Kidney glomerular epithelial cell (primary cell): ENCODE data around the gene POTEC.
A peak's percentile ranks its signal among the peaks of the same experiment; 100 is the strongest.
"Not testable (repeated sequence)": the region's sequence is repeated elsewhere in the genome, so short reads cannot be mapped to it uniquely, and the experiment has no call there.

Experiments used
- DNase-seq: peaks from one replicate; lab custom pipeline; 2025; lab: John Stamatoyannopoulos, UW

Gene POTEC

DNA sequence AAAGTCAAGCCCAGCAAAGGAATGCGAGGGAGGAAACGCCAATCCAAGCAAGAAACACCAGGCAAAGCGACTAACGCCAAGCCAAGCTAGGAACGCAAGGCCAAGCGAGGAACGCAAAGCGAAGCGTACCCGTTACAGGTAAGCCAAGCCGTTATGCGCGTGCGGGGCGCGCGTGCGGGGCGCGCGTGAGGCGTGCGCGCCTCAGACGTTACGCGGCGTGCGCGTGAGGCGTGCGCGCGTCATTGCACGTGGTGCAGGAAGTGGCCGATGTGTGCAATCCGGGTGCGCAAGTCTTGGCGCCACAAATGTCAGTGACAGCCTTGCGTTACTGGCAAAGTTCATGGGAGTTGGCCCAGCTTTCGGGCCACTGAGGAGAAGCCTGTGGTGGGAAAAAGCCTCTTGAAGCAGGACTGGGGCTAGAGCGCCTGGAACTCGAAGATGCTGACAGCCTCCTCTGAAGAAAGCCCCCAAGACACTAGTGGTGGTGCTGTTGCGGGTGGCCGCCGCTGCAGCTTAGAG lies at the start of gene POTEC:
TSS of gene POTEC (minus strand) at position 155 of the 519 bp plus-strand sequence. CDS start 454 bp downstream, outside the sequence.
- not testable (repeated sequence) for DNase-seq

DNA sequence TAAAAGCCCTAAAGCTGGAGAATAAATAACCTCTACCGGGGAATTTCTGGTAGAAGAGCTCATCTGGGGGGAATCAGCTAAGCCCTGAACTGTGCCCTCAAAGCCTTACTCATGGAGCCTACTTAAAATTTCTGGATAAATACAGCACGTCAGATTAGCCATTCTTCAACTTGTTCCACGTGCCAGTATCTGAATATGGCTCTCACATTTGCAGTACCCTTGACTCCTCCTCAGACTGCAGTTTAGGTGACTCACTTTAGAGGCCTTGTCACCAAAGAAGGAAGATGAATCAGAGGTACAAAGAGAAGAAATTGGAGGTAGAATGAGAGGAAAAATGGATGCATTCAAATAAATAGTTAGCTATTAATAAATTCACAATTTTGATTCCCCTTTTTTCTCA lies 34.6 kb upstream of the POTEC start:
- peak; percentile 2 for DNase-seq

DNA sequence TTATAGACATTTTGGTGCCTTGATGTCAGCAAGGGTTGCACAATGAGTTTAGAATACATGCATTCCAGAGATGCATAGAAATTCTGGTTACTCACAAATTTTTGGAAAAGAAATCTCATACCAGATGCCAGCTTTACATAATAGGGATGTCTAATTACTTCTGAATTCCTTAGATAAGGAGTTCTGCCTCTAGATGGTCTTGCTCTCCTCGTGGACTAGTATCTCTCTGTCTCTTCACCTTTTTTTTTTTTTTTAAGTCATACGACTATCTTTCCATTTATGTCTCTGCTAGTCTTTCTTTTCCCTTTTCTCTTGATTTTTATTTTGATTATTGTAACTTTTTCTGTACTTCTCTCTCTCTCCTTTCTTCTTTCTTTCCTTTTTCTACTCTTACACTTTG lies 16.1 kb upstream of the POTEC start:
- not testable (repeated sequence) for DNase-seq

DNA sequence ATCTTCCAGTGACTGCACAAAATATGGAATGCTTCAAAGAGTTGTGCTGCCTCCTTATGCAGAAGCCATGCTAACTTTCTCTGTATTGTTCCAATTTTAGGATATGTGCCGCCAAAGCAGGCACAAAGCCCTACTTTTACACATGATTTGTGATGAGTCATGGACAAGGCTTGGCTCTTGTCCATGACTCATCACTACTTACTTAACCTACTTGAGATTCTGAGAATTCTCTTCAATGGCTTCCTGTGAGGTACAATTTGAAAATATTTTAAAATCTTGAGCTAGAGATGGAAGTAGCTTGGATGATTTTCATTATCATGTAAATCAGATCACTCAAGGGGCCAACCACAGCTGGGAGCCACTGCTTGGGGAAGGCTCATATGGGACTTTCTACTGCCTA lies 11.7 kb downstream of the POTEC start:
- not testable (repeated sequence) for DNase-seq

DNA sequence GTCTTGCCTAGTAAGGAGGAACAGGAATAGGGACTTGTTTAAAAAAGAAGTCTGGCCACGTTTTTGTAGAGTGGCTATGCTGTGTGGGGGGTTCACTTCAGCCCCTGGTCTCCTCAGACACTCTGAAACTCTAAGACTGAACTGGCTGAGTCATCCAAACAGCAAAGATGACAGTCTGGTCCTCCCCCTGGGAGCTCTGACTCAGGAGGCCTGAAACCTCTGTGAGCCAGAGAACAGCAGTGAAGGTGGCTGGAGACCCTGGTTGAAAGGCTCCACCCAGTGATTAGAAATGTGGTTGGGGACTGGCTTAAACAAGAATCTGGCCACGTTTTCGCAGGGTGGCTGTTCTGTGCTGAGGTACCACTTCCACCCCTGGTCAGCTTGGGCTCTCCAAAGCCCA lies 32.7 kb downstream of the POTEC start:
- DNase-seq, result not testable (repeated sequence)

DNA sequence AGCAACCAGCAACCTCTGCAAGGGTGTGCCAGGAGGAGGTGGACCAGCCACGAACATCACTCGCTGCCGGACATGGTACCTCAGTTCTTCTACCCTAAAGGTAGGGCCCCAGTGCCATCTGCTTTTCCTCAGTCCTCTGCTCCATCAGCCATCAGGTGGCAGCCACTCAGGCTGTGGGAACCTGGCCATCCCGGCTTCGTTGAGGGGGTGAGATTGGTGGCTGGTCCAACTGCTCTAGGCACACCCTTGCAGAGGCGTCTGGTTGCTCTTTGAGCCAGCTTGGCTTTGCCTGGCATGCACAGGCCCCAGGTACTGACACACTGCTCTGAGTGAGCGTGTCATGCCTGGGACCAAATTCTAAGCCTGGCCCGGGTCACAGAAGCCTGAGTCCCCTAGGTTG lies 39.7 kb downstream of the POTEC start:
- DNase-seq, result not testable (repeated sequence)

DNA sequence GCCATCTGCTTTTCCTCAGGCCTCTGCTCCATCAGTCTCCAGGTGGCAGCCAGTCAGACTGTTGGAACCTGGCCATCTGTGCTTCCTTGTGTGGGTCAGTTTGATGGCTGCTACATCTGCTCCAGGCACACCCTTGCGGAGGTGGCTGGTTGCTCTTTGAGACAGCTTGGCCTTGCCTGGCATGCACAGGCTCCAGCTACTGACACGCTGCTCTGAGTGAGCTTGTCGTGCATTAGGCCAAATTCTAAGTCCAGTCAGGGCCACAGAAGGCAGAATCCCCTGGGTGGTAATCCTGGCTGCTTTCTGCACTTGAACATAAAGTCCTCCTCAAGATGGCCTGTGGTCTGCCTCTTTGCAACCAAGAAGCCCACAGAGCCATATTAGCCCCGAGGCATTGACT lies 41.5 kb downstream of the POTEC start:
- DNase-seq, result not testable (repeated sequence)

DNA sequence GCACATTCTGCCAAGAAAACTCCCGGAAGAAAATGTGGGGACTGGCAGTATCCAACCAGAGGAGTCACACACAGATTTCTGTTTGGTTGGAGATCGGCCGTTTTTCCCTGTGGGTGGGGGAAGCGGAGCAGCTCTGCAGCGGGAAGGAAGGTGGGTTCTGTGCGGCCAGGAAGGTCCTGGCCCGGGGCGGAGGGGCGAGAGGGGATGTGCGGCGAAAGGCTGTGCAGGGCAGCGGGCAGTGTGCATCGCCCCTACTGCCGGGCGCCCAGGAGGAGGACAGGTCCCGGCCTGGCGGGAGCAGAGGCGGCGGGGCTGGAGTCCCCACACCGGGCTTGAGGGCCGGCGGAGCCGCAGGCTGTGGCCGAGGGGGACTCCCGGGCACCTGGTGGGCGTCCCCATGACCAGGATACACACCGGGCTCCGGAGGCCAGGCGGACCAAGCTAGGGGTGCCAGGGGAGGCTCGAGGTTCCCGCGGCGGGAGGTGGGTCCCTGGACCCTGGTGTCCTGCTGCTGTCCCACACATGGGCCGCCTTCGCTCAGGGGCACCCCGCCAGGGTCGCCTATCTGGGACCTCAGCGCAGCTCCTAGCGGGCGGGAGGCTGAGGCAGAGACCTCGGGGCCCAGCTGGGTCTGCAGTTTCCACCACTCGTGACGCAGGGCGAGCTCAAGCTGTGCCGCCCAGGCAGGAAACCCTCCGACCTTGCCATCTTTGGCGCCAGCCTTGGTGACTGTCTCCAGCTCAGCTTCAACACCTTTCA lies 54.0 kb downstream of the POTEC start:
- DNase-seq, result not testable (repeated sequence)

DNA sequence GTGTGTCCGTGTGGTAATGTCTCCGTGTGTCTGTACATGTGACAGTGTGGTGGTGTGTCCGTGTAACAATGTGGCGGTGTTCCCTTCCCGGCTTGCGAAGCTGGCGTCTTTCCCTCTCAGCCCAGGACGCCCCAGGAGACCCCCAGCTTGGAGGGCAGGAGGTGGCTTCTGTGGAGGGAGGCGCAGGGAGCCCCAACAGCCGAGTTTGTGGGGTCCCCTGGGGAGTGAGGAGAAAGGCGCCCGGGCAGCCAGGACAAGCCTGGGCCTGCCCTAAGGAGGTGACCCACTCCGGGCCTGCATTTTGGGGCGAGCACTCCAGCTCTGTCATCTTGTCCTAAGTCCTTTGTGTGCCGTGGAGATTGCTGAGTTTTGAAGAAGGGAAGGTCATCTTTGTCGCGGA lies 54.6 kb downstream of the POTEC start:
- DNase-seq, result not testable (repeated sequence)

DNA sequence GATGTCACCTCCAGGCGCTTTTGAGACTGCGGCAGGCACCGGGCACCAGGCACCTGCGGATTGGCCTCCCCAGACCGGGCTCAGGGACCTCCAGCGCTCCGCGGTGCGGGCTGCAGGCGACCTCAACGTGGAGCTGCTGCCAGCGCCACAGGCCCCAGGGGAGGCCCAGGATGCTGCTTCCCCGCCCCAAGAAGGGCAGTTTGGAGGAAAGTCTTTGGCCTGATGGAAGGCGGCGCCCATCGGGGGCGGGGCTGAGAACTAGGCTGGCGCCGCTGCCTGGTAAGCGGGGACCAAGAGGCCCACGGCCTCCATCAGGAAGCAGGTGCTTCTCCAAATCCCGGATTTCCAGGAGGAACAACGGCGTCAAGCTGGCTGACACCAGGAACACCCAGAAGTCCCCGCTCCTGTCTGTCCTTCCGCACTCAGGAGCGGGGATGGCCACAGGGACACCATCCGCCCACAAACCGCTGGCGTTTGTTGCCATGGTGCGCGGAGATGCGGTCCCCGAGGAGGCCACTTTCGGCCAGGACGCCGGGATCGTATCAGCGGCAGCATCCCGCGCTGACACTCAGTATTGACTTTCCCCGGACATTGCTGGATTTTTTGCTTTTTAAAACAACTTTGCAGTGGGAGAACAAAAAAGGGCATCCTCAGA lies 56.3 kb downstream of the POTEC start:
- DNase-seq, result not testable (repeated sequence)

DNA sequence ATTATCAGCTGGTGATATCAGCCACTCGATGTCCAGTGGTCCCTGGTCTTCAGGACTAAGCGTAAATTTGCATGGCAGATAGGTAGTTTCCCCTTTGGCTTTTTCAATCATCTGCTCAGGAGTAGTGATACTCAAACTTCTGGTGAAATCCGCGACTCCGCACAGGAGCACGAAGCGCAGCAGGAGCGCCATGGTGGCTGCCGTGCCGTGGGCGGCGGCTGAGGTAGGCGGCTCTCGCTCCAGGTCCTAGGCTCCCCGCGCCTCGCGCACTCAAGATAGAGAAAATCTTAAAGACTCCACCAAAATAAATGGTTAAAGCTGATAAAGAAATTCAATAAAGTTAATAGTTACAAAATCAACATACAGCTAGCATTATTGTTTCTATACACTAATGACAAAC lies 64.3 kb downstream of the POTEC start:
- DNase-seq, result not testable (repeated sequence)

DNA sequence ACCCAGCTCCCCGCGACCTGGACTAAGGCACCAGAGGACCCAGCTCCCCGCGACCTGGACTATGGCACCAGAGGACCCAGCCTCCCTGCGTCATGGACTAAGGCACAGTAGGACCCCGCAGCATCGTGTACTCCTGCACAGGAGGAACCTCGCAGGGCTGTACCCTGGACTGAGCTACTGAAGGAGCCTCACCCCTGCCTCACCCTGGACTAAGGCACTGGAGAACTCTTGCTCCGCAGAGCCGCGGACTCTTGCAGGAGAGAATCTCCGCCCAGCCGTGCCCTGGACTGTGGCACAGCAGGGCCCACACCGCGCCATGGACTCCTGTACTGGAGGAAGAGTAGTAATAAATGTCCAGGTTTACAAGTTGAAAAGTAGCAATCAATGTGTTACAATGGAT lies 67.9 kb downstream of the POTEC start:
- DNase-seq, result not testable (repeated sequence)

DNA sequence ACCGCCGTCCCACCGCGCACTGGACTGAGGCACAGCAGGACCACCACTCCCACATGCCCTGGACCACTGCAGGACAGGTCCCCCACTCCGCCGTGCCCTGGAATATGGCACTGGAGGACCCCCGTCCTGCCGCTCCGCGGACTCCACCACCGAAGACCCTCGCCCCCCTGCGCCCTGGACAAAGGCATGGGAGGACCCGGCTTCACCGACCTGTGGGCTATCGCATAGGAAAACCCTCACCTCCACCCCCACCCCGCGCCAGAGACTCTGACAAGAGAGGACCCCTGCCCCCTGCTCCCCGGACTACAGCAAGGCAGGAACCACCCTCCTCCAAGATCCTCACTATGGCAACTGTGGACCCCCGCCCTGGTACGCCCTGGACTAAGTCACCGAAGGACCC lies 68.6 kb downstream of the POTEC start:
- DNase-seq, result not testable (repeated sequence)

DNA sequence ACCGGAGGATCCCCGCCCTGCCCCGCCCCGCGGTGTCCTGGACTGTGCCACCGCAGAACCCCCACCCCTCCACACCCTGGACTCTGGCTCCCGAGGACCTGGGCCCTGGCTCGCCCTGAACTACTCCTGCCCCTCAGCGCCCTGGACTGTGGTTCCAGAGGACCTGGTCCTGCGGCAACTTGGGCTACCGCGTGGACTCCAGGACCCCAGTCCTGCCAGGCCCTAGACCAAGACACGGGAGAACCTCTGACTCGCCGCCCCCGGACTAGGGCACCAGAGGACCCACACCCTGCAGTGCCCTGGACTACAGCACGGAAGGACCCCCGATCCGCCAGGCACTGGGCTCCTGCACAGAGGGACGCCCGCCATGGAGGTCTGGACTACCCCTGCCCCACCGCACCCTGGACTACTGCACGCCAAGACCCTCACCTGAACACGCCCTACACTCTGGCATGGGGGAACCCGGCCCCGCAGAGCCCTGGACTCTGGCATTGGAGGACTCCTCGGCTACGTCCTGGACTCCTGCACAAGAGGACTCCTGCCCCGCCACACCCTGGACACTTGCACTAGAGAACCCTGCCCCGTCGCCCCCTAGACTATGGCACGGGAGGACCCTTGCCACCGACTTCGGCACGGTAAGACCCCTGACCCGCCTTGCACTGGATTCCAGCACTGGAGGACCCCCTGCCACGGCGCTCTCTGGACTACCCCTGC lies 69.2 kb downstream of the POTEC start:
- not testable (repeated sequence) for DNase-seq

DNA sequence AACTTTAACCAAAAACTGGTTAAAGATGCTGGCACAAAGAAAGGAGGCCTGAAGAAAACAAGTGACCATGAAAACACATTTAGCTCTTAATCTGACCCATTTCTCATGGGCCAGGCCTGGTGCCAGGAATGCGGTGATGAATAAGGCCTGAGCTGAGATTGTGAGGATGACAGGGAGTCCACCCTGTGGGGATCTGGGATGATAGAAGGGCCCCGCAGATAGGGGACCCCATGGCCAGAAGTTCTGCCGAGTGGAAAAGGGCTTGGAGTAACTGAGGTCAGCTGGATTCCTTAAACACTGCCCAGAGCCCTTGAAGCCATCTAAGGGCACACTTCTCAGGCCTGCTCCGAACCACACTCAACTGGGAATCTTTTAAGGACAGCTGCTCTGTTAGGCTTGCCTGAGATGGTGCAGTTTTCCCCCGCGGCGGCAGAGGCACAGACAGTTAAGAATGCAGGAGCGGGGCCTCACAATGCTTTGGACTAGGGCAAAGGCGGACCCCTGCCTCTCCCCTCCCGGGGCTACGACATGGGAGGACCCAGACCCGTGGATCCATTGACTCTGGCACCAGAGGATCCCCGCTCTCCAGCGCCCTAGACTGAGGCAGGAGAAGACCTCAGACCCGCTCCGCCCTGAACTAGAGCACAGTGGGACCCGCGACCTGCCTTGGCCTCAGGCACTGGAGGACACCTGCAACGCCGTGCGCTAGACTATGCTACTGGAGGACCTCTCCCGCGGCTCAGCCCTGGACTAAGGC lies 70.0 kb downstream of the POTEC start:
- not testable (repeated sequence) for DNase-seq

DNA sequence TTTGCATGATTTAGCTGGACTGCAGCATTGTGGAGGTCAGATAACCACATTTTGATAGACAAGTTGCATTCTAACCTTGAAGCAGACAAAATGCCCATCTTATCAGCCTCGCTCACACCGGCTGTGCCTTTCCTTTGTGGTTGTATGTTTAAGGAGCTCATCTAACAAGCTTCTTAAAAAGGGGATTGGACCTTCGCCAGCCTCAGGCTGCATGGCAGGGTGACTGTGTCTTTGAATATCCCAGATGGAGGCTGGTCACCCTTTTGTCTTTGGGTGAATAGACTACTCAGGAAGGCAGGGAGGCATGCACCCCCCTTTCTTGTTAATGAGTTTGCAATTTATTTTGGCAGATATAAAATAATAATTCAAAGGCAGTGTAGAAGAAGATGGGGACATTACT lies 72.1 kb downstream of the POTEC start:
- DNase-seq, result not testable (repeated sequence)

DNA sequence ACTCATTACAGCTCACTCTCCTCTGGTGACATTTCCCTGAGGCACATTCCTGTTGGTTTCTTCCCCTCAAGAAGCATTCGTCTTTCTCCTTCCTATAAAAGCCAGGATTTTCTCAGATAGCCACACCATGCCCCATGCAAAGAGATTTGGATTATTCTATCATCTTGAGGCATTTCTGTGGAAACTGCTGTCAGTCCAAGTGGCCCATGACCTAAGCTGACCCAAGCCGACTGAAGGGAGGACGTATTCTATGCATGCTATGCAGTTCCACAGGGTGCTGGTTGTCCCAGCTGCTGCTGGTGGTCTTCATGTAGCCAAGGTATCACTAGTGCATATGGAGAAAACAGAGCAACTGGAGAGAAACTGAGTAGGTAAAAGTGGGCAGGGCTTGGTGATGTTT lies 73.0 kb downstream of the POTEC start:
- not testable (repeated sequence) for DNase-seq

DNA sequence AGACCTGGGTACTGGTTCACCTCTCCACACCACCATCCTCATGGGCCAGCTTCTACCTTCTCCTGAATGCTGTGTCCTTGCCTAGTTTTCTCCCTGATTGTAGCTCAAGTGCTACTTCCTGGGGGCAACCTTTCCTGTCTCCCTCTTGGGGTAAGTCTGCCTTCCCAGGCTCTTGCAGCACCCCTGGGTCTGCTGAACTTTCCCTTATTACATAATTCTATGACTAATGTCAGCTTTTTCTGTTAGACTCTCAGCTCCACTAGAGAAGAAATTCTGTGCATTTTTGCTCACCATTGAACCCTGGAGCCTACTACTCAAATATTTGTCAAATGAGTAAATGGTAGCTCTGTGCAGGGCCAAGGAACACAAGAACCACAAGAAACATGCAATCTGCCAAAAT lies 73.4 kb downstream of the POTEC start:
- peak; percentile 75 for DNase-seq

DNA sequence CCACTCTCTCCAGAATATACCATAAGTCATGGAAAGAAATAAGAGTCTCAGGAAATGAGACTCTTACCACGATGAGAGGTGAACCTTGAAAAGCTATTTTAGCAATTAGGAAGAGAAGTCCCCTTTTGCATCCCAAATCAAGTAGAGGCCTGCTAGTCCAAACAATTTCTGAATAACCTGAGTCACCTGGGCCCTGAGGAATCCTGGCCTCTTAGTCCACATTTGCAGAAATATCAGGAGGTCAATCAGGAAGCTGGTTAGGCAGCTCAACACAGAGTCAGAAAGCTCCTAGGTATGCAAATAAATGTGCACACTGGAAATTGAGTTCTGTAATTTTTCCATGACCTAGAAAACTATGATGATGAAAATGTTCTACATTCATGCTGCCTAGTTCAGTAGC lies 77.4 kb downstream of the POTEC start:
- not testable (repeated sequence) for DNase-seq
